Naive B cell (primary cell): ENCODE measurements around the gene E2F8. TPM values are rescaled to one million over a fixed set of nuclear protein-coding genes. Genes with fewer than 3 reads are reported as not detected.

ENCODE experiments used
- ATAC-seq, 2 donors: fragments of 150-1000 bp; cut with Tn5 transposase; 2 replicates each; pipeline ENCODE4 v1.10.0; 2021; ENCODE audit warnings: low read depth in 2 of 2, mild to moderate bottlenecking in 2 of 2, moderate library complexity in 2 of 2
- DNase-seq: peaks from one replicate; pipeline ENCODE4 v3.0.0; 2022
- H3K27ac Mint-ChIP-seq, 6 donors: one replicate each; pipeline ENCODE4 v1.8.0; 2020 to 2022; ENCODE audit warnings: mild to moderate bottlenecking in 6 of 6, mixed read lengths in 6 of 6, moderate library complexity in 5 of 6, inconsistent platforms in 2 of 6
- H3K27me3 Mint-ChIP-seq, 3 donors: one replicate each; pipeline ENCODE4 v1.8.0; 2021 to 2022; ENCODE audit warnings: mixed read lengths in 3 of 3, mild to moderate bottlenecking in 1 of 3
- H3K36me3 Mint-ChIP-seq, 2 donors: one replicate each; pipeline ENCODE4 v1.8.0; 2020 to 2022; ENCODE audit warnings: mixed read lengths in 2 of 2, inconsistent platforms in 1 of 2, mild to moderate bottlenecking in 1 of 2
- H3K4me1 Mint-ChIP-seq, 3 donors: one replicate each; pipeline ENCODE4 v1.8.0; 2020 to 2022; ENCODE audit warnings: mixed read lengths in 3 of 3, inconsistent platforms in 1 of 3, mild to moderate bottlenecking in 1 of 3, moderate library complexity in 1 of 3
- H3K4me3 Mint-ChIP-seq, 8 donors: one replicate each; pipeline ENCODE4 v1.8.0; 2020 to 2022; ENCODE audit warnings: mild to moderate bottlenecking in 8 of 8, mixed read lengths in 8 of 8, moderate library complexity in 8 of 8, inconsistent platforms in 2 of 8
- H3K9me3 Mint-ChIP-seq, 7 donors: one replicate each; pipeline ENCODE4 v1.8.0; 2020 to 2022; ENCODE audit warnings: mixed read lengths in 7 of 7, mild to moderate bottlenecking in 5 of 7, inconsistent platforms in 2 of 7, moderate library complexity in 1 of 7
- polyA plus RNA-seq, 6 donors: library from polyadenylated mRNA; unstranded; fragments of 300-500 nt; fragmentation: Illumina TruSeq; gene quantifications; one replicate each; pipeline ENCODE4 v1.2.3, GENCODE V29; 2021; ENCODE audit warnings: low read depth in 6 of 6

The E2F8 gene
- polyA plus RNA-seq, 6 donors from 2014 or later: not detected

GRCh38 chr11:19185036-19185435 is 55.7 kb downstream of the E2F8 start:
- H3K27me3 Mint-ChIP-seq: no peaks in the 10 kb centered on the region
- H3K9me3 Mint-ChIP-seq: no peaks in the 10 kb centered on the region
- H3K36me3 Mint-ChIP-seq: no peaks in the 10 kb centered on the region
- no peaks in the 10 kb centered on the region for H3K4me1 Mint-ChIP-seq
- H3K27ac Mint-ChIP-seq: no peak overlapping the region
- ATAC-seq: no peak
- no peak overlapping the region for H3K4me3 Mint-ChIP-seq
- no peak for DNase-seq

GRCh38 chr11:19183646-19184045 is 57.1 kb downstream of the E2F8 start:
- Mint-ChIP-seq H3K27me3 (no peaks in the 10 kb centered on the region), H3K4me3 (no peak overlapping the region), H3K27ac (peak overlapping the region in 1 of 6 donors; percentile 71), H3K36me3 (peaks cover 0 to under 1% of the 10 kb centered on the region in 2 donors), H3K9me3 (peaks cover 0 to 1% (median 0%) of the 10 kb centered on the region in 7 donors), H3K4me1 (no peaks in the 10 kb centered on the region)
- ATAC-seq: no peak
- DNase-seq: no peak

DNA sequence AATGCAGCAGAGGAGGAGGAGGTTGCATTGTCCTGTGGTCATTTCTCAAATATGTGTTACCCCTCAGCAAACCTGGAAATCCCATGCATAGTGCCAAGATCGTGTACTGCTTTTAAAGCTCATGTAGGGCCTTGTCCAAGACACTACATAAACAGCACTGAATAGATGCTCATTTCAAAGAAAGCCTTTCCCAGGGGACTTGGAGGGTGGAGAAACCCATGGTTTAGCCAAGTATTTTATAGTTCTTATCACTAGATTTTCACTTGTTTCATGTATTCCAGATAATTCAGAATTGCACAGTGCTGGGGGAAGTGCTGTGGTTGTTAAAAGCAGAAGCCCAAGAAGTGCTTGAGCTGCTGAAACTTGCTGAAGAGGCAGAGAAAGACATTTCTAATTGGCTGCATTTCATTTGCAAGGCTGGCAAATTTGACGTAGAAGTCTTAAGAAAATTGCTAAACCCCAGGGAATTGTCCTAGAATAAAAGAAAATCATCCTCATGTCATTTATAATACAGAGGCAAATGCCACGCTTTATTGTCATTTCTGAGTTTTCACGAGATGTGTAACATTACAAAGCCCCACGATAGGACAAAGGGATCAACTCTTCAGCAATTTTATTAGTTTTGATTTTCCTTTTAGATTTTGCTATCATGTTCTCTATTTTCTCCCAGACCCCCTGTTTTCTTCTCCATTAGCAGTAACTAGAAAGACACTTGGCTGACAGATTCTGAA is 59.0 kb downstream of the E2F8 start:
- DNase-seq: no peak
- H3K27me3 Mint-ChIP-seq: no peaks in the 10 kb centered on the region
- ATAC-seq: no peak
- H3K9me3 Mint-ChIP-seq: peaks cover 0 to 5% (median 0%) of the 10 kb centered on the region in 7 donors
- peak overlapping the region in 1 of 6 donors; percentile 25 for H3K27ac Mint-ChIP-seq
- peaks cover 0 to 4% of the 10 kb centered on the region in 2 donors for H3K36me3 Mint-ChIP-seq
- no peak overlapping the region for H3K4me3 Mint-ChIP-seq
- H3K4me1 Mint-ChIP-seq: no peaks in the 10 kb centered on the region

GRCh38 chr11:19176629-19177186 is 64.0 kb downstream of the E2F8 start:
- peaks cover 0 to 4% (median 0%) of the 10 kb centered on the region in 3 donors for H3K4me1 Mint-ChIP-seq

More at GRCh38 chr11:19176629-19177186, 64.0 kb downstream of the E2F8 start:
- no peak for ATAC-seq
- Mint-ChIP-seq H3K27me3 (no peaks in the 10 kb centered on the region), H3K4me3 (no peak overlapping the region), H3K36me3 (peaks cover 24 to 28% of the 10 kb centered on the region in 2 donors), H3K9me3 (peaks cover 0 to 5% (median 0%) of the 10 kb centered on the region in 7 donors), H3K27ac (peak overlapping the region in 2 of 6 donors; percentile 7 to 21)
- DNase-seq: no peak

Other genes starting within 250 kb of the E2F8 start
- gene MRGPRX2, start 180.2 kb downstream of the E2F8 start, polyA plus RNA-seq: not detected
- 10 to 100 TPM in 4 of 6 donors, 1 to 10 TPM in 2; 3.6 to 15.5 (median 12.6) TPM for gene ZDHHC13, start 123.8 kb downstream of the E2F8 start, polyA plus RNA-seq
- not detected for gene CSRP3, start 39.0 kb downstream of the E2F8 start, polyA plus RNA-seq